Measurements from ENCODE around the gene NPAS3.

NPAS3 gene

DNA sequence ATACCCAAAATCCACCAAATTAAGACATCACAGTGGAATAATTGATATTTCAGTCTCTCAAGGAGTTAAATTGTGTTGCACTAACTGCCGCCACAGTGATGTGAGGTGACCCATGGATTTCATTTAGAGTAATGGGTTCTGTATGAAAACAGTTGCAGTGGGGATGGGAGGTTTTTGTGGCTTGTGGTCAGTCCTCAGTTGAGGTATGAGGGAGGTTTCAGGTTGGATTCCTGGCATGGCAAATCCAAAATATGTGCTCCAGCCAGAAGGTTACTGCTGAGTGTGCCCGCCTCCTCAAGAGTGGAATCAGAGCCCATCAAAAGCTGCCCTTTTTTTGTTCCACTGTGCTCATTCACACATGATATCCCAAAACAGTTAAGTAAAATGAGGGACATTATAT lies 525.1 kb downstream of the NPAS3 start:
- TF ChIP-seq, protein P1, sequence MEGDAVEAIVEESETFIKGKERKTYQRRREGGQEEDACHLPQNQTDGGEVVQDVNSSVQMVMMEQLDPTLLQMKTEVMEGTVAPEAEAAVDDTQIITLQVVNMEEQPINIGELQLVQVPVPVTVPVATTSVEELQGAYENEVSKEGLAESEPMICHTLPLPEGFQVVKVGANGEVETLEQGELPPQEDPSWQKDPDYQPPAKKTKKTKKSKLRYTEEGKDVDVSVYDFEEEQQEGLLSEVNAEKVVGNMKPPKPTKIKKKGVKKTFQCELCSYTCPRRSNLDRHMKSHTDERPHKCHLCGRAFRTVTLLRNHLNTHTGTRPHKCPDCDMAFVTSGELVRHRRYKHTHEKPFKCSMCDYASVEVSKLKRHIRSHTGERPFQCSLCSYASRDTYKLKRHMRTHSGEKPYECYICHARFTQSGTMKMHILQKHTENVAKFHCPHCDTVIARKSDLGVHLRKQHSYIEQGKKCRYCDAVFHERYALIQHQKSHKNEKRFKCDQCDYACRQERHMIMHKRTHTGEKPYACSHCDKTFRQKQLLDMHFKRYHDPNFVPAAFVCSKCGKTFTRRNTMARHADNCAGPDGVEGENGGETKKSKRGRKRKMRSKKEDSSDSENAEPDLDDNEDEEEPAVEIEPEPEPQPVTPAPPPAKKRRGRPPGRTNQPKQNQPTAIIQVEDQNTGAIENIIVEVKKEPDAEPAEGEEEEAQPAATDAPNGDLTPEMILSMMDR (IDR thresholded peaks at IDR 0.05; ENCODE audit: extremely low read depth, missing control alignments) = no peak
- no peak for DNase-seq (ENCODE audit: low spot score)

DNA sequence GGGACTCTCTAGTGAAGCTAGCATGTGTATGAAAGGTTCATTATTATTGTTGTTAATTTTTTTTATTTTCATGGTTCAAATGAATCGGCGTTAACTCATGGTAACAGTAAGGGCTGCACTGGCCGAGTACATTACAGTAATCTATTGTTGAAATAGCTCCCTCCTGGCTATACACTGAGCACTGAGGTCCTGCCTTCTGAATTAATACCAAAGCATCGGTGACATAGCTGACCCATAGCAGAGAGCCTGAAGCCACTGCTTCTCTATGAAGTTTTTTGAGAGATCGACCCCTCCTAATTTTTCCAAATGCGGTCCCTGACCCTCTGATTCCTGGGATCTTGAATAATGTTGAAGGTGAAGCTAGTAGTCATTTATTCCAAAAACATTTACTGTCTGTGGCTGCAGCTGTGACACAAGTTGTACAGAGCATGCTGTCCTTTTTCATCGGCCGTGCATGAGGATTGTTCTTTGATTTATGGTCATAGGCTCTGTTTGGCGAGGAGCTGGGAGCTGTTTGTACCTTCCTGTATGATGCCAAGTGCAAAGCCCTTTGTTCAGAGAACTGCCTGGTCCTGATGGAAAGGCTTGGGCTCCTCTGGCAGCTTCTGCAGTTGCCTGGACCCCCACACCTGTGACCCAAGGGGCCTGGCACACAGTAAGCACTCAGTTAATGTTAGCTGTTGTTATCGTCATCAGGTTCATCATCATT lies 525.7 kb downstream of the NPAS3 start:
- TF ChIP-seq, protein P1 (IDR thresholded peaks at IDR 0.05; ENCODE audit: extremely low read depth, missing control alignments) = no peak
- no peak for DNase-seq (ENCODE audit: low spot score)

DNA sequence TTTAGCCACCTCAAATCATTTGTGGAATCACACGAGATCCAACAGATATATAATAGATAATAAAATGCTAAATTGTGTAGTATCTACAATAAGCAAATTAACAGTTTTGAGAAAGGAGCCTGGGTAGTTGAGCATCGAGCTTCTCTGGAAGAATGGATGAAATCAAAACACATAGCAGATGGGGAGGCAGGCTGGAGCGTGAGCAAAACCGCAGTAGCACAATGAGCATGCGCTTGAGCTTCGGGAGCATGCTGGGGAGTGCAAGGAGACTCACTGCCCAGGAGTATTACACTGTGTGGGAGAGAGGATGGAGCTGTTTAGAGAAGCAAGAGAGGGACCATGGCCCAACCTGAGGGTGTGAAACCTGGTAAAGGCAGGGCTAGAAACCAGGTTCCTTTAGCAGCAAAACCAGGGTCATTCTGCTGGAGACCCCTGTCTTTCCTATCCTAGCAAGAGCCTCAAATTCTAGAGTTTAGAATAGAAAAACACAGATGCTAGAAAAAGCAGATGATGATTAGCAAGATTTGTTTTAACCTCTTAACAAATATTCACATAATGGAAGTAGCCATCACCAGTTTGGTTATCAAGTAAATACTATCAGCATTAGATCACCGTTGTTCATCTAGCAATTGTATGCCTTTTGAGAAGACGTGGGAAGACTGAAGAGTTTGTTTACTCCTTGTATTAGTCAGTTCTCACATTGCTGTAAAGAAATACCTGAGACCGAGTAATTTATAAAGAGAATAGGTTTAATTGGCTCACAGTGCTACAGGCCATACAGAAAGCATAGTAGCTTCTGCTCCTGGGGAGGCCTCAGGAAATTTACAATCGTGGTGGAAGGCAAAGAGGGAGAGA lies 527.4 kb downstream of the NPAS3 start:
- TF ChIP-seq, protein P1 (IDR thresholded peaks at IDR 0.05; ENCODE audit: extremely low read depth, missing control alignments) = no peak
- DNase-seq (ENCODE audit: low spot score) = no peak

DNA sequence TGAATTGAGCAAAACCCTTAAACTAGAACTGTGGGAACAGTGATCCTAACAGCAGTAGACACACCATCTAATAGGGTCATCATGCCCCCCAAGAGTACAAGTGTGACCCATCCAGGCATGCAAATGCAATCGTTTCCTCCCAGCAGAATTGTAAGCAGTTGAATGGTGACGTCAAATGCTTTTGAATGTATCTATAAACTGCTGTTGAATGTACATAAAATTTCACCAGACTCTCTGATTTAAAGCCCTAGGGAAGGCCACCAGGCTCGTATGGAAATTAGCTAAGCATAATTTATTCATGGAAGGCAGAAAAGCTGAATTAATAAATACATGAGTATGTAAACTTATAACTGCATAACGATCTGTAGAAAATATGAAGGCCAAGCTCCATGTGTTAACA lies 529.3 kb downstream of the NPAS3 start:
- DNase-seq (ENCODE audit: low spot score) = no peak
- TF ChIP-seq, protein P1 (IDR thresholded peaks at IDR 0.05; ENCODE audit: extremely low read depth, missing control alignments) = no peak

DNA sequence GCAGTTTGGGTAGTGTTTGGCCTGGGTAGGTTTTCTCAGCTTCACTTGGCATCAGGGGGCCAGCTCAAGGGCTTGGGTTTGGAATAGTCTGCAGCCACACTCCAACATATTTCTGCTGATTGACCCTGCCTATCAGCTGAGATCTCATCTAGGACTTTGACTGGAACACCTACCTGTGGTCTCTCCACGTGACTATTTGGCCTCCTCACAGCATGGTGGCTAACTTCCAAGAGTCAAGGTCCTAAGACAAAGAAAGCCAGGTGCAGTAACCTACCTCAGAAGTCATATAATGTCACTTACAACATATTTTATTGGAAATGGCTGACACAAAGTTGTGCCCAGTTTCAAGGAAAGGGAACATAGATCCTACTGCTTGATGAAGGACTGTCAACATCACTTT lies 531.2 kb downstream of the NPAS3 start:
- no peak for DNase-seq (ENCODE audit: low spot score)
- TF ChIP-seq, protein P1 (IDR thresholded peaks at IDR 0.05; ENCODE audit: extremely low read depth, missing control alignments) = no peak

DNA sequence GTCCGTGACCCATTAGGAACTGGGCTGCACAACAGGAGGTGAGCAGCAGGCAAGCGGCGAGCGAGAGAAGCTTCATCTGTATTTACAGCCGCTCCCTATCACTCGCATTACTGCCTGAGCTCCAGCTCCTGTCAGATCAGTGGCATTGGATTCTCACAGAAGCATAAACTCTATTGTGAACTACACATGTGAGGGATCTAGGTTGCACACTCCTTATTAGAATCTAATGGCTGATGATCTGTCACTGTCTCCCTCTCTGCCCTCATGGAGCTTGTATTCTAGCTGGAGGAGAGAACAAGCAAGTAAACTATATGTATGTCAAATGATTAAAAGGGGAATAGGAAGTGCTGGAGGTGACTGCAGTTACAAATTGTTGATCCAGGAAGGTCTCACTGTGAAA lies 533.1 kb downstream of the NPAS3 start:
- TF ChIP-seq, protein P1 (IDR thresholded peaks at IDR 0.05; ENCODE audit: extremely low read depth, missing control alignments) = no peak
- DNase-seq (ENCODE audit: low spot score) = no peak

DNA sequence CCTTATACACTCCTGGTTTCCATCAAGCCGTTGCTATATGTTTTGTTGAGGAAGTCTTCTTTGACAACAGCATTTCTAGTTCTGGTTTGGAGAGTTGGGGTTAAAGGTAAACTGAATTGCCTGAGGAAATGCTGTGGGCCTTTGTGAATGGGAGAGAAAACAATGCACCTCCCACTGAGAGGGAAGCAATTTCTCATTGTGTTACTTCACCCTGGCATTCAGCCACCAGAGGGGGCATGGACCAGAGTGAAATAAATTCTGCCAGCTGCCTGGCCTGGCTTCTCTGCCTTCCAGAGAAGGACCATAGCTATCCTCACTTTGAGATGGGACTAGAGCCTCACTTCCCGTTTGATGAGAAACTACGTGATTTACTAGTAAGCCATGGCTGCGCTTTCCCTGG lies 536.9 kb downstream of the NPAS3 start:
- DNase-seq (ENCODE audit: low spot score) = peak; percentile 6

More for the DNA sequence above, 536.9 kb downstream of the NPAS3 start:
- TF ChIP-seq, protein P1 (IDR thresholded peaks at IDR 0.05; ENCODE audit: extremely low read depth, missing control alignments) = peak; percentile 21

Measured in GM20000 (cell line).